DND-41 (cell line): ENCODE measurements around the gene DNAH2.

ENCODE experiments used
- ATAC-seq: fragments of 200-7000 bp; cut with Tn5 transposase; 3 replicates; pipeline ENCODE4 v1.9.1; 2021; ENCODE audit warnings: low read depth; ENCODE audit not compliant: insufficient read depth
- DNase-seq: peaks from one replicate; pipeline ENCODE4 v3.0.0-alpha.2; 2020
- H2AFZ ChIP-seq: 2 replicates; pipeline ENCODE4 v1.6.0; 2012; ENCODE audit warnings: low read depth, low read length
- H3K27ac ChIP-seq: 2 replicates; pipeline ENCODE4 v1.5.1; 2012; ENCODE audit warnings: low read length, inconsistent platforms
- H3K27me3 ChIP-seq: fragments of 200-600 bp; sonication (generic); 2 replicates; pipeline ENCODE4 v1.6.0; 2012; ENCODE audit warnings: low read length, mild to moderate bottlenecking, inconsistent platforms; ENCODE audit not compliant: insufficient read depth, poor library complexity
- H3K36me3 ChIP-seq: 2 replicates; pipeline ENCODE4 v1.5.1; 2012; ENCODE audit warnings: low read length, inconsistent platforms; ENCODE audit not compliant: insufficient read depth
- H3K4me1 ChIP-seq: 2 replicates; pipeline ENCODE4 v1.5.1; 2012; ENCODE audit warnings: mild to moderate bottlenecking, low read length; ENCODE audit not compliant: insufficient read depth
- H3K4me2 ChIP-seq: 2 replicates; pipeline ENCODE4 v1.6.0; 2012; ENCODE audit warnings: mild to moderate bottlenecking, moderate library complexity, low read length, inconsistent platforms; ENCODE audit not compliant: insufficient read depth
- H3K4me3 ChIP-seq, 2 experiments: fragments of 200-600 bp in 1 of 2; shearing (Covaris generic) in 1 of 2; 2 replicates each; pipeline ENCODE4 v1.5.1; 2012 to 2016; ENCODE audit warnings: inconsistent platforms in 2 of 2, low read length in 2 of 2, mild to moderate bottlenecking in 2 of 2, low read depth in 1 of 2, moderate library complexity in 1 of 2
- H3K79me2 ChIP-seq: 2 replicates; pipeline ENCODE4 v1.6.0; 2012; ENCODE audit warnings: low read length, inconsistent platforms; ENCODE audit not compliant: insufficient read depth
- H3K9ac ChIP-seq: 2 replicates; pipeline ENCODE4 v1.6.0; 2012; ENCODE audit warnings: low read depth, mild to moderate bottlenecking, inconsistent platforms, low read length, moderate library complexity
- H3K9me3 ChIP-seq: 2 replicates; pipeline ENCODE4 v1.5.1; 2012; ENCODE audit warnings: low read length, moderate library complexity, mild to moderate bottlenecking, inconsistent platforms; ENCODE audit not compliant: insufficient read depth, severe bottlenecking
- H4K20me1 ChIP-seq: 2 replicates; pipeline ENCODE4 v1.6.0; 2012; ENCODE audit warnings: low read length; ENCODE audit not compliant: insufficient read depth
- EZH2 ChIP-seq: IDR thresholded peaks from 3 replicates; pipeline ENCODE4 v1.6.1; 2012; ENCODE audit warnings: borderline replicate concordance, low read depth, mild to moderate bottlenecking, moderate library complexity, low read length, inconsistent platforms; ENCODE audit not compliant: severe bottlenecking
- TF ChIP-seq, protein P1 (sequence below): IDR thresholded peaks from 2 replicates; pipeline ENCODE4 v1.5.1; 2012; ENCODE audit warnings: borderline replicate concordance, low read length, moderate library complexity, mild to moderate bottlenecking; ENCODE audit not compliant: poor library complexity, severe bottlenecking; ENCODE audit errors: extremely low read depth

The DNAH2 gene

DNA sequence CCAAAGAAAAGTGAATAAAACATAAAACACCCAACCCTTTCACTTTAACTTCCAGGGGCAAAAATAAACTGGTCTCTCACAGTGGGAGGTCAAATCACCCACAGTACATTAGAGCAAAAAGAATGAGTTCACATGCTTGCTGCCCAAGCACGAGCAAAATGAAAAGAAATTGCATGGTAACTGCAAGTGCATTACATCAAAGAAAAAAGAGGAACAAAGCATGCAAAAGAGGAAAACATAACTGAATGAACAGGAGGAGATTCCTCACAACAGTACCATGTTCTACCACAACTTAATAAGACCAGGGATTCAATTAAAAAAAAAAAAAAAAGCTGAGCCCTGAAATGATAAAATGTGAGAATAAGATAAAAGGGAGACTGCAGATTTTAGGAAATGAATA lies 12.3 kb downstream of the DNAH2 start:
- Histone ChIP-seq H3K9me3 (no peaks in the 10 kb centered on the region), H3K4me3 (no peak overlapping the region), H4K20me1 (no peaks in the 10 kb centered on the region), H3K36me3 (no peaks in the 10 kb centered on the region), H3K27ac (no peak overlapping the region), H3K4me2 (no peak overlapping the region), H3K4me1 (no peaks in the 10 kb centered on the region), H3K79me2 (no peaks in the 10 kb centered on the region), H2AFZ (no peak overlapping the region), H3K27me3 (peaks cover 10% of the 10 kb centered on the region), H3K9ac (no peak overlapping the region)
- DNase-seq (no peak), ATAC-seq (no peak)
- no peak for TF ChIP-seq EZH2
- TF ChIP-seq, protein P1, sequence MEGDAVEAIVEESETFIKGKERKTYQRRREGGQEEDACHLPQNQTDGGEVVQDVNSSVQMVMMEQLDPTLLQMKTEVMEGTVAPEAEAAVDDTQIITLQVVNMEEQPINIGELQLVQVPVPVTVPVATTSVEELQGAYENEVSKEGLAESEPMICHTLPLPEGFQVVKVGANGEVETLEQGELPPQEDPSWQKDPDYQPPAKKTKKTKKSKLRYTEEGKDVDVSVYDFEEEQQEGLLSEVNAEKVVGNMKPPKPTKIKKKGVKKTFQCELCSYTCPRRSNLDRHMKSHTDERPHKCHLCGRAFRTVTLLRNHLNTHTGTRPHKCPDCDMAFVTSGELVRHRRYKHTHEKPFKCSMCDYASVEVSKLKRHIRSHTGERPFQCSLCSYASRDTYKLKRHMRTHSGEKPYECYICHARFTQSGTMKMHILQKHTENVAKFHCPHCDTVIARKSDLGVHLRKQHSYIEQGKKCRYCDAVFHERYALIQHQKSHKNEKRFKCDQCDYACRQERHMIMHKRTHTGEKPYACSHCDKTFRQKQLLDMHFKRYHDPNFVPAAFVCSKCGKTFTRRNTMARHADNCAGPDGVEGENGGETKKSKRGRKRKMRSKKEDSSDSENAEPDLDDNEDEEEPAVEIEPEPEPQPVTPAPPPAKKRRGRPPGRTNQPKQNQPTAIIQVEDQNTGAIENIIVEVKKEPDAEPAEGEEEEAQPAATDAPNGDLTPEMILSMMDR: no peak

DNA sequence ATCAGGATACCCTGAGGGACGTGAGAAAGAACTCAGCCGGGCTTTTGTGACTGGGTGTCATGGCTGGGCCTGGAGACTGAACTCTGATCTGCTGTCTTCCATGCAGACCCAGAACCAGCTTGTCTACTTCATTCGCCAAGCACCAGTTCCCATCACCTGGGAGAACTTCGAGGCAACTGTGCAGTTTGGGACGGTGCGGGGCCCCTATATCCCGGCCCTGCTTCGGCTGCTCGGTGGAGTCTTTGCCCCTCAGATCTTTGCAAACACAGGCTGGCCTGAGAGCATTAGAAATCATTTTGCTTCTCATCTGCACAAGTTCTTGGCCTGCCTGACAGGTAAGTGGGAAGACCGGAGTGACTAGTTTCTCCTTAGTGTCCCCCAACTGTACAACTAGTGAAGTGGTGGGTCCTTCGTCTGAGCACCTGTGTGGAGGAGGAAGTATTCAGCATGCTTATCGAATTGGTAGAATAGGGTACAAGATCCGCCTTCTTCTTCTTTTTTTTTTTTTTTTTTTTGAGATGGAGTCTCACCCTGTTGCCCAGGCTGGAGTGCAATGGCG lies 15.5 kb downstream of the DNAH2 start:
- Histone ChIP-seq H3K9ac (no peak overlapping the region), H3K79me2 (no peaks in the 10 kb centered on the region), H3K4me1 (no peaks in the 10 kb centered on the region), H2AFZ (no peak overlapping the region), H3K4me3 (no peak overlapping the region), H3K4me2 (no peak overlapping the region), H3K36me3 (no peaks in the 10 kb centered on the region), H4K20me1 (no peaks in the 10 kb centered on the region), H3K9me3 (no peaks in the 10 kb centered on the region), H3K27me3 (peaks cover 21% of the 10 kb centered on the region), H3K27ac (no peak overlapping the region)
- no peak for TF ChIP-seq EZH2
- DNase-seq (no peak), ATAC-seq (no peak)

DNA sequence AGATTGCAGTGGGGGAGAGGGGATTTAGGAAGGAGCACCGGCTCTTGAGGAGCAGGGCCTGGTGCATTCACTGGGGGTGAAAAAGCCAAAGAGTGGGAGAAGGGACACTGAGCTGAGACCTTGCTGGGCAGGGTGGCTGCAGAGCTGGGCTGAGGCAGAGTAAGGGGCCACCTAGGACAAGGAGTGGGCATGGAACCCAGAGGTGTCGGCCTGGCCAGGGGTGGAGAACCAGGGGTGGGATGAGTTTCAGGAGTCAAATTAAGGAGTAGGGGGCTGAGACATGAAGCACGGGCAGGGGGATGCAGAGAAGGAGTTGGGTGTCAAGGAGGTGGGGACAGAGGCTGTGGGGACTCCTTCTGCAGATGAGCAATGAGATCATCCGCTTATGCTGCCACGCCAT lies 20.1 kb downstream of the DNAH2 start:
- Histone ChIP-seq H3K4me1 (no peaks in the 10 kb centered on the region), H3K4me3 (no peak overlapping the region), H3K79me2 (no peaks in the 10 kb centered on the region), H3K9me3 (no peaks in the 10 kb centered on the region), H3K9ac (no peak overlapping the region), H3K27me3 (peaks cover 26% of the 10 kb centered on the region), H3K4me2 (no peak overlapping the region), H4K20me1 (no peaks in the 10 kb centered on the region), H3K27ac (no peak overlapping the region), H2AFZ (no peak overlapping the region), H3K36me3 (no peaks in the 10 kb centered on the region)
- DNase-seq (no peak), ATAC-seq (no peak)
- no peak for TF ChIP-seq EZH2
- TF ChIP-seq, protein P1: no peak

DNA sequence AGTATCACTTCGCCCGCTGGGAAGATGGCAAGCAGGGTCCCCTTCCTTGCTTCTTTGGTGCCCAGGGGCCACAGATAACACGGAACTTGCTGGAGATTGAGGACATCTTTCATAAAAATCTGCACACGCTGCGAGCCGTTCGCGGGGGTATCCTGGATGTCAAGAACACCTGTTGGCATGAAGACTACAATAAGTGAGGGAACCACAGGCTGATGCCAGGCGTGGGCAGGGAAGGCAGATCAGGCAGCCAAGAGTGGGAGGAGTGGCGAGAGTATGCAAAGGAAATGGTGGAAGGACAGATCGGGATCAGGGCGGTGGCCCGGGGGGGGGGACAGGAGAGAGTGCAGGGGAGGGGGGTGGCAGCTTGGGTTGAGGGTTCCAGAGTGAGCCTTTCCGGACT lies 22.2 kb downstream of the DNAH2 start:
- ATAC-seq (no peak), DNase-seq (no peak)
- Histone ChIP-seq H3K4me1 (no peaks in the 10 kb centered on the region), H3K27me3 (peaks cover 17% of the 10 kb centered on the region), H3K27ac (no peak overlapping the region), H3K9me3 (no peaks in the 10 kb centered on the region), H3K4me2 (no peak overlapping the region), H4K20me1 (no peaks in the 10 kb centered on the region), H2AFZ (no peak overlapping the region), H3K79me2 (no peaks in the 10 kb centered on the region), H3K9ac (no peak overlapping the region), H3K4me3 (no peak overlapping the region), H3K36me3 (no peaks in the 10 kb centered on the region)
- TF ChIP-seq EZH2: no peak
- TF ChIP-seq, protein P1: no peak
